ENCODE results near the gene PSME2.

The PSME2 gene

GRCh38 chr14:24141097-24141880 lies 5.1 kb downstream of the PSME2 start, which contains the start of gene EMC9 (continued):
- TF ChIP-seq, protein P1, sequence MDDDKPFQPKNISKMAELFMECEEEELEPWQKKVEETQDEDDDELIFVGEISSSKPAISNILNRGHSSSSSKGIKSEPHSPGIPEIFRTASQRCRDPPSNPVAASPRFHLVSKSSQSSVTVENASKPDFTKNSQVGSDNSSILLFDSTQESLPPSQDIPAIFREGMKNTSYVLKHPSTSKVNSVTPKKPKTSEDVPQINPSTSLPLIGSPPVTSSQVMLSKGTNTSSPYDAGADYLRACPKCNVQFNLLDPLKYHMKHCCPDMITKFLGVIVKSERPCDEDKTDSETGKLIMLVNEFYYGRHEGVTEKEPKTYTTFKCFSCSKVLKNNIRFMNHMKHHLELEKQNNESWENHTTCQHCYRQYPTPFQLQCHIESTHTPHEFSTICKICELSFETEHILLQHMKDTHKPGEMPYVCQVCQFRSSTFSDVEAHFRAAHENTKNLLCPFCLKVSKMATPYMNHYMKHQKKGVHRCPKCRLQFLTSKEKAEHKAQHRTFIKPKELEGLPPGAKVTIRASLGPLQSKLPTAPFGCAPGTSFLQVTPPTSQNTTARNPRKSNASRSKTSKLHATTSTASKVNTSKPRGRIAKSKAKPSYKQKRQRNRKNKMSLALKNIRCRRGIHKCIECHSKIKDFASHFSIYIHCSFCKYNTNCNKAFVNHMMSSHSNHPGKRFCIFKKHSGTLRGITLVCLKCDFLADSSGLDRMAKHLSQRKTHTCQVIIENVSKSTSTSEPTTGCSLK (tag by site-specific recombination; IDR thresholded peaks at IDR 0.05) = no peak
- no peak for TF ChIP-seq ZNF645 (tag by site-specific recombination; IDR thresholded peaks at IDR 0.05)
- no peak for TF ChIP-seq ZNF23 (tag by site-specific recombination; IDR thresholded peaks at IDR 0.05; ENCODE audit: borderline replicate concordance)
- TF ChIP-seq BCL11B (tag by site-specific recombination; IDR thresholded peaks at IDR 0.05; ENCODE audit: low read depth) = peak; percentile 73; the same call in 1 of the 2 replicates
- no peak for TF ChIP-seq ZNF16 (tag by site-specific recombination; IDR thresholded peaks at IDR 0.05; ENCODE audit: low read depth)
- peak; percentile 94 for TF ChIP-seq SP2 (tag by site-specific recombination; IDR thresholded peaks at IDR 0.05)
- no peak for TF ChIP-seq ZNF488 (tag by site-specific recombination; IDR thresholded peaks at IDR 0.05)
- TF ChIP-seq ZNF768 (tag by site-specific recombination; IDR thresholded peaks at IDR 0.05) = no peak; the same call in 1 of the 2 replicates
- no peak for TF ChIP-seq ZNF169 (tag by site-specific recombination; IDR thresholded peaks at IDR 0.05)
- TF ChIP-seq, protein P2, sequence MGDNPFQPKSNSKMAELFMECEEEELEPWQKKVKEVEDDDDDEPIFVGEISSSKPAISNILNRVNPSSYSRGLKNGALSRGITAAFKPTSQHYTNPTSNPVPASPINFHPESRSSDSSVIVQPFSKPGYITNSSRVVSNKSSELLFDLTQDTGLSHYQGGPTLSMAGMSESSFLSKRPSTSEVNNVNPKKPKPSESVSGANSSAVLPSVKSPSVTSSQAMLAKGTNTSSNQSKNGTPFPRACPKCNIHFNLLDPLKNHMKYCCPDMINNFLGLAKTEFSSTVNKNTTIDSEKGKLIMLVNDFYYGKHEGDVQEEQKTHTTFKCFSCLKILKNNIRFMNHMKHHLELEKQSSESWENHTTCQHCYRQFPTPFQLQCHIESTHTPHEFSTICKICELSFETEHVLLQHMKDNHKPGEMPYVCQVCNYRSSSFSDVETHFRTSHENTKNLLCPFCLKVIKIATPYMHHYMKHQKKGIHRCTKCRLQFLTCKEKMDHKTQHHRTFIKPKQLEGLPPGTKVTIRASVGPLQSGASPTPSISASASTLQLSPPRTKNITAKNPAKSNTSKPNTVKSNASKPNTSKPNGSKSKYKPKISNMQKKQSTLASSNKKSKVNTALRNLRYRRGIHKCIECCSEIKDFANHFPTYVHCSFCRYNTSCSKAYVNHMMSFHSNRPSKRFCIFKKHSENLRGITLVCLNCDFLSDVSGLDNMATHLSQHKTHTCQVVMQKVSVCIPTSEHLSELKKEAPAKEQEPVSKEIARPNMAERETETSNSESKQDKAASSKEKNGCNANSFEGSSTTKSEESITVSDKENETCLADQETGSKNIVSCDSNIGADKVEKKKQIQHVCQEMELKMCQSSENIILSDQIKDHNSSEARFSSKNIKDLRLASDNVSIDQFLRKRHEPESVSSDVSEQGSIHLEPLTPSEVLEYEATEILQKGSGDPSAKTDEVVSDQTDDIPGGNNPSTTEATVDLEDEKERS (tag by site-specific recombination; IDR thresholded peaks at IDR 0.05) = no peak
- TF ChIP-seq BCL11A (tag by site-specific recombination; IDR thresholded peaks at IDR 0.05; ENCODE audit: low read depth) = 0 out of 2 replicates have a peak, but pooled peaks have one; percentile 13
- no peak for TF ChIP-seq ZNF221 (tag by site-specific recombination; IDR thresholded peaks at IDR 0.05; ENCODE audit: borderline replicate concordance)
- TF ChIP-seq OVOL3 (tag by site-specific recombination; IDR thresholded peaks at IDR 0.05) = peak; percentile 53; the same call in 1 of the 2 replicates
- TF ChIP-seq ZEB2 (tag by site-specific recombination; IDR thresholded peaks at IDR 0.05) = peak; percentile 94
- TF ChIP-seq ZNF585B (tag by site-specific recombination; IDR thresholded peaks at IDR 0.05) = peak; percentile 9; the same call in 1 of the 2 replicates
- TF ChIP-seq ZNF707 (tag by site-specific recombination; IDR thresholded peaks at IDR 0.05) = no peak
- 0 out of 2 replicates have a peak, but pooled peaks have one; percentile 74 for TF ChIP-seq ZNF324 (tag by site-specific recombination; IDR thresholded peaks at IDR 0.05)
- TF ChIP-seq ZNF223 (tag by site-specific recombination; IDR thresholded peaks at IDR 0.05) = no peak
- TF ChIP-seq ZBTB7A (tag by site-specific recombination; IDR thresholded peaks at IDR 0.05; ENCODE audit: low read depth) = peak; percentile 51; the same call in 1 of the 2 replicates
- no peak for TF ChIP-seq ZNF426 (tag by site-specific recombination; IDR thresholded peaks at IDR 0.05)
- TF ChIP-seq ZNF510 (tag by site-specific recombination; IDR thresholded peaks at IDR 0.05; ENCODE audit: insufficient replicate concordance) = no peak
- TF ChIP-seq ZNF473 (tag by site-specific recombination; IDR thresholded peaks at IDR 0.05) = no peak
- TF ChIP-seq SALL2 (tag by site-specific recombination; IDR thresholded peaks at IDR 0.05; ENCODE audit: borderline replicate concordance) = no peak
- no peak for TF ChIP-seq SETDB1 (IDR thresholded peaks at IDR 0.05; ENCODE audit: insufficient read length, low read length)
- TF ChIP-seq ZNF19 (tag by site-specific recombination; IDR thresholded peaks at IDR 0.05; ENCODE audit: low read depth) = no peak
- TF ChIP-seq ZNF629 (tag by site-specific recombination; IDR thresholded peaks at IDR 0.05) = peak; percentile 18; the same call in 1 of the 2 replicates
- TF ChIP-seq ZSCAN23 (tag by site-specific recombination; IDR thresholded peaks at IDR 0.05) = peak; percentile 92; the same call in 1 of the 2 replicates
- TF ChIP-seq ZNF544 (tag by site-specific recombination; IDR thresholded peaks at IDR 0.05) = no peak
- TF ChIP-seq RBAK (tag by site-specific recombination; IDR thresholded peaks at IDR 0.05) = no peak
- no peak for TF ChIP-seq IKZF3 (tag by site-specific recombination; IDR thresholded peaks at IDR 0.05)
- TF ChIP-seq AEBP2 (tag by site-specific recombination; IDR thresholded peaks at IDR 0.05; ENCODE audit: borderline replicate concordance) = no peak
